Pancreas (tissue), 10 donors: ENCODE measurements around the gene RAVER1. TPM values are rescaled to one million over a fixed set of nuclear protein-coding genes. Genes with fewer than 3 reads are reported as not detected.

Experiments used
- ATAC-seq, 4 donors: fragments of 200-7000 bp; cut with Tn5 transposase; one replicate each; pipeline versions ENCODE4 v1.8.0 to v1.9.1; 2020; ENCODE audit warnings: mild to moderate bottlenecking in 4 of 4, moderate library complexity in 4 of 4
- DNase-seq, 6 donors: peaks; one replicate each; pipeline ENCODE4 v3.0.0-alpha.2; 2020
- FAIRE-seq: peaks from 2 replicates; lab custom pipeline; 2012; peaks lifted over from hg19 to GRCh38; lab: Jason Lieb, UNC
- H3K27ac ChIP-seq, 4 donors: fragments of 200-600 bp; sonication (generic); 1 replicate in 3 of 4; 2 replicates in 1 of 4; pipeline versions ENCODE4 v1.5.0 to v1.8.0; 2020
- H3K27me3 ChIP-seq, 4 donors: fragments of 200-600 bp; one replicate each; pipeline ENCODE4 v1.8.0; 2021
- H3K36me3 ChIP-seq, 3 donors: fragments of 200-600 bp; sonication (generic) in 1 of 3; one replicate each; pipeline versions ENCODE4 v1.5.0 to v1.8.0; 2020 to 2021
- H3K4me1 ChIP-seq, 3 donors: fragments of 200-600 bp; one replicate each; pipeline ENCODE4 v1.8.0; 2021
- H3K4me3 ChIP-seq, 4 donors: fragments of 200-600 bp; sonication (generic) in 2 of 4; one replicate each; pipeline versions ENCODE4 v1.5.0 to v1.8.0; 2020 to 2021
- H3K9me3 ChIP-seq, 4 donors: fragments of 200-600 bp; one replicate each; pipeline ENCODE4 v1.8.0; 2021
- CTCF ChIP-seq, 4 donors: fragments of 200-600 bp; sonication (generic) in 3 of 4; IDR thresholded peaks; one replicate each; pipeline versions ENCODE4 v1.5.0 to v1.8.0; 2021; ENCODE audit warnings: antibody characterized with exemption in 4 of 4
- WGBS, 2 donors: extraction: QIAGEN DNeasy Blood & Tissue Kit; methylation state at CpG; one replicate each; pipeline ENCODE4 v1.1.7; 2013; 5-methylcytosine and 5-hydroxymethylcytosine counted together
- intact Hi-C, 3 donors: fragments of 100-400 bp; cut with DNase I; formaldehyde crosslinking; loops; one replicate each; pipeline versions ENCODE4 v1.11.1 to v1.14.2; 2022
- polyA plus RNA-seq, 2 donors: library from polyadenylated mRNA; stranded (reverse); fragments of 200-250 nt; gene quantifications; one replicate each; pipeline ENCODE4 v1.2.3, GENCODE V29; 2013
- total RNA-seq, 6 donors: library from RNA; stranded (reverse); fragmentation: NEBNext Ultra II Directional in 4 of 6; extraction: Animal tissue kit (Norgen Biotek cat#: 25700) in 4 of 6; gene quantifications; one replicate each; pipeline versions ENCODE4 v1.2.1 to v1.2.4, GENCODE V29; 2021 to 2023
- donor health status: healthy with polysubstance abuse.
- donor health status: DM: no; HTN: no; CAD: no; lungs with moderate emphysema.
- donor health status: DM: no; HTN: no; CAD: no.
- donor health status: control.
- donor health status: control.
- donor health status: Bipolar disorder and iron deficiency.
- donor health status: DM: yes; HTN: yes; CAD: no.
- donor health status: DM: no; HTN: no; CAD: no.
- donor health status: DM: no; HTN: no; CAD: no.
- donor health status: DM: yes; HTN: yes; CAD: no.

RAVER1 gene
- total and polyA plus RNA-seq, 8 donors, result 6.0 to 17.3 (median 11.5) TPM

- no peaks in the 10 kb centered on the region for H3K9me3 ChIP-seq
- H3K4me3 ChIP-seq, result no peak overlapping the region
- no peak for TF ChIP-seq CTCF (IDR thresholded peaks at IDR 0.05)
- intact Hi-C loops, result no loop called here
- H3K36me3 ChIP-seq, result peaks cover 4 to 36% (median 18%) of the 10 kb centered on the region in 3 donors
- H3K27me3 ChIP-seq, result no peaks in the 10 kb centered on the region
- no peak for FAIRE-seq
- ATAC-seq, result peak in 1 of 4 donors; percentile 8
- peak in 1 of 6 donors; percentile 59 for DNase-seq
- H3K4me1 ChIP-seq, result no peaks in the 10 kb centered on the region
- H3K27ac ChIP-seq, result no peak overlapping the region
- WGBS, 2 donors, result 86 to 90% methylated on average over 17 to 19 of the region's 19 CpGs
Measured at GRCh38 chr19:10364644-10365043, 31.3 kb upstream of the RAVER1 start.

- ATAC-seq, result no peak
- Histone ChIP-seq H3K9me3 (no peaks in the 10 kb centered on the region), H3K27me3 (no peaks in the 10 kb centered on the region), H3K27ac (no peak overlapping the region), H3K4me3 (no peak overlapping the region), H3K4me1 (no peaks in the 10 kb centered on the region), H3K36me3 (peaks cover 4 to 41% (median 18%) of the 10 kb centered on the region in 3 donors)
- TF ChIP-seq CTCF (IDR thresholded peaks at IDR 0.05), result no peak
- FAIRE-seq, result no peak
- no peak for DNase-seq
- 91 to 96% methylated on average over 12 of the region's 12 CpGs for WGBS, 2 donors
- intact Hi-C loops, result no loop called here
Measured at GRCh38 chr19:10363789-10364281, 30.5 kb upstream of the RAVER1 start.

- intact Hi-C loops, result no loop called here
- WGBS, 2 donors, result 95 to 96% methylated on average over 17 to 18 of the region's 18 CpGs
- Histone ChIP-seq H3K36me3 (peaks cover 4 to 43% (median 18%) of the 10 kb centered on the region in 3 donors), H3K4me1 (no peaks in the 10 kb centered on the region), H3K9me3 (no peaks in the 10 kb centered on the region), H3K27me3 (no peaks in the 10 kb centered on the region), H3K27ac (no peak overlapping the region), H3K4me3 (no peak overlapping the region)
- DNase-seq (peak in 1 of 6 donors; percentile 68), ATAC-seq (no peak), FAIRE-seq (no peak)
- no peak for TF ChIP-seq CTCF (IDR thresholded peaks at IDR 0.05)
Measured at GRCh38 chr19:10362259-10362658, 28.9 kb upstream of the RAVER1 start.

GRCh38 chr19:10361569-10362011 lies 28.3 kb upstream of the RAVER1 start:
- WGBS, 2 donors, result 88 to 89% methylated on average over 16 of the region's 16 CpGs
- ATAC-seq, result no peak
- intact Hi-C loops, result no loop called here

More at GRCh38 chr19:10361569-10362011, 28.3 kb upstream of the RAVER1 start:
- Histone ChIP-seq H3K4me3 (no peak overlapping the region), H3K36me3 (peaks cover 4 to 38% (median 18%) of the 10 kb centered on the region in 3 donors), H3K27ac (no peak overlapping the region), H3K4me1 (no peaks in the 10 kb centered on the region), H3K9me3 (no peaks in the 10 kb centered on the region), H3K27me3 (no peaks in the 10 kb centered on the region)
- no peak for TF ChIP-seq CTCF (IDR thresholded peaks at IDR 0.05)
- FAIRE-seq, result no peak
- peak in 1 of 6 donors; percentile 60 for DNase-seq
